ENCODE data around the gene NOS2. TPM values are rescaled to one million over a fixed set of nuclear protein-coding genes. Genes with fewer than 3 reads are reported as not detected.

The NOS2 gene
- total RNA-seq, 1 experiment from 2014 or later = not detected

DNA sequence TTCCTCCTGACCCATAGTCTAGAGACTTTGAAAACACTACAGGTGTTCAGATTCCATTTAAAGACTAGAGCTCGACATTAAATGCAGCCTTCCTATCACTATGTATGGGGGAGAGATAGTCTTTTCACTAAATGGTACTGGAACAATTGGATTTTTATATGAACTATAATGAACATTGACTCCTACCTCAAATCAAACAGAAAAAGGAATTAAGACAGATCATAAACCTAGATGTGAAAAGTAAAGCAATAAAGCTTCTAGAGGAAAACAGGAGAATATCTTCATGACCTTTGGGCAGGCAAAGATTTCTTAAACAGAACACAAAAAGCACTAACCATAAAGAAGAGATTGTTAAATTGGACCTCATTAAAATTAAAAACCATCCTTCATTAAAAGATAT is 18.8 kb upstream of the NOS2 start:
- no peak for DNase-seq (ENCODE audit: low spot score)

DNA sequence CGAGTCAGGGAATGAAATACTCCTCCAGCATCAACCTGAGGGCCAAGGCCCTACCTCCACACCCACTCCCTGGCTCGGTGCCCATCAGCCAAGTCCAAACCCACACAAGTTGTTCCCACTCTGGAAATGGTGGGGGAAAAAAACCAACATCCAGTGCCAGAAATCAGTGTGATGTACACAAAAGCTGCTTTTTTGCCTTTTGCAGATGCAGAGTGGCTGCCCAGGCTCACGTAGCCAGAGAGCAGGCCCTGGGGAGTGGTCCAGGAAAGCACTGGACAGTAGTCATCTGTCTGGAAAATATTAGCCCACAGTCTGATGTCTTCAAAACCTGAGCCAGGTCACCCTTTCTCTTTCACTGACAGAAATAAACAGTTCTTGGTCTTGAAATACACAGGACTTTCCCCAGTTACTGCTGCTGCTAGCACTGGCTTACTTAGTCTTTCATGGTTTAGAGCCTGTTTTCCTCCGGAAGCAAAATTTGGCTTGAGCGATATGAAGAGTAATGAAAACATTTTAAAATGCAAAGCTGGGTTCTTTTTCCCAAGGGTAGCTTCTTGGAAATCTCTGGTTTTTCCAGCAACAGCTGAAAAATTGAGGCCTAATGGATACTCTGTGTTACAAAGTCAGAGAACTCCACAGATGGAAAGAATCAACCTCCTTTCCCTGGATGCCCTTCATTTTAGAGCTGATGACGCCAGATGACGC is 18.2 kb upstream of the NOS2 start:
- DNase-seq (ENCODE audit: low spot score) = no peak

DNA sequence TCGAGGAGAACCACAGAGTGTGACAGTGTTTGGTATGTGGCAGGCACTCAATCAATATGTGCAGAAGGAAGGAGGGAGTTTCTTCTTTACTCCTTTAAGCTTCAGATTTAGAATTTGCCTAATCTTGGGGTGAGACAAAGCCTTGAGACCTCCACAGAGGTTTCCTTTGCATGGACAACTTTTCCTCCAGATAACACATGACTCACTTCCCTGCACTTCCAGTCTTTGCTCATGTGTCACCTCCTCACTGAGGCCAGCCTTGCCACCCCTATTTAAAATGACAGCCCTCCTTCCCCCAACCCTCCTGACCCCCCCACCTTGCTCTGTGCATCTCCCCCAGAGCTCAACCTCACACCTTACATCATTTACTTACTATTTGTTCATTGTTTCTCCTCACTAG is 17.4 kb upstream of the NOS2 start:
- DNase-seq (ENCODE audit: low spot score) = no peak

DNA sequence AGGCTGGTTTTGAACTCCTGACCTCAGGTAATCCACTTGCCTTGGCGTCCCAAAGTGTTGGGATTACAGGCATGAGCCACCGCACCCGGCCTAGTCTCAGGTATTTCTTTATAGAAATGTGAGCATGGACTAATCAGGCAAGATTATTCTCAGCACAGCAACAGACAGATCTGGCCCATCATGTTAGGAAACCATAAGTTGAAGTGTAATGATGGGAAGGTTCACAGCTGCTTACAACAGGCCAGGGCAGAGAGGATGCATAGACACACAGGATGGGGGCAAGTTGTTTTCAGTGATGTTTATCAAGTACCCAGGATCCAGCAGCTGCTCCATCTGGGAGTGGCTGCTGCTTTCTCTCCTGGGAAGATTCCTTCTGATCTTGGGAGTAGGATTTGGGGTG is 16.6 kb upstream of the NOS2 start:
- DNase-seq (ENCODE audit: low spot score) = no peak

DNA sequence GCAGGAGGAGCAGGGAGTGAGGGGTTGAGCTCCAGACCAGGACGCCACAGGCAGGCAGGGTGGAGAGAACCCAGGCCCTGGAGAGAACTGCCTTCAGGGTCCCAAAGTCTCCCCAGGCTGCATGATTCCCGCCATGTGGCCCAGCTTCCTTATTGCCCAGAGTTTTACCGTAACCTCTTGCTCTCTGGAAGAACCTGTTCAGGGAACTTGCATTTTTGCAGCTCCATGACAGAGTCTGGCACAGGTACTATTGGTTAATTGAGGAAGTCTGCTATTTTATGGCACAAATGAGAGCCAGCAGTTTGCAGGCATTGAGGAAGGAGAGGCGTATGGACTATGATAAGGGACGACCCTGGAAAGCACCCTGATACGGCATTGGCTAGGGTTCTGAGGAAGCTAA is 11.6 kb upstream of the NOS2 start:
- no peak for DNase-seq (ENCODE audit: low spot score)

DNA sequence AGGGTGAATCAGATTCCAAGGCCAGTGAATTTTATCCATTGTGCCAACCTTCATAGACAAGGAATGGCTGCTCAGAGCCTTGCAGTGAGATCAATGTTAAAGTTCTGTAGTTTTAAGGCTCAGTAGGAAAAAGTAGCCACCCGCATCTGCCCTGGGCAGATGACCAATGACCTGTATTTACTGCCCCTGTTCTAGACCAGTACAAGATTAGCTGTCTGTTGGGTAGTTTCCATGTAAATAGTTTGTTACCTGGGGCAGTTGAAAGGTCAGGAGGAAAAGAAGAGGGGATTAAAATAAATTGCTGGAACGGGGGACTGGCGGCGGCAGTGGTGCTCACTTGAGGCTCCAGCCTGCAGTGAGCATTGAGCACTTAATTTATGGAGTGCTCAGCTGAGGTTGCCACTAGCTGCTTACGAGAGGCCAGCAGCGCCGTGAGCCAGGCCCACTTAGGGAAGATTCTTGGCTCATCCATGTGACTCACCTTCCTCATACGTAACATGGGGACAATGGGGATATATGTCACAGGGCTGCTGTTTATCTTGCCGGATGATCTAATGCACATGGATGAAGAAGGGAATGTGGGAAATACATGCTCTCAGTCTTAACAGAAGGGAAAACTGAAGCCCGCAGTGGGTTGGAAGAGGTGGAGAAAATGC is 10.7 kb upstream of the NOS2 start:
- no peak for DNase-seq (ENCODE audit: low spot score)

DNA sequence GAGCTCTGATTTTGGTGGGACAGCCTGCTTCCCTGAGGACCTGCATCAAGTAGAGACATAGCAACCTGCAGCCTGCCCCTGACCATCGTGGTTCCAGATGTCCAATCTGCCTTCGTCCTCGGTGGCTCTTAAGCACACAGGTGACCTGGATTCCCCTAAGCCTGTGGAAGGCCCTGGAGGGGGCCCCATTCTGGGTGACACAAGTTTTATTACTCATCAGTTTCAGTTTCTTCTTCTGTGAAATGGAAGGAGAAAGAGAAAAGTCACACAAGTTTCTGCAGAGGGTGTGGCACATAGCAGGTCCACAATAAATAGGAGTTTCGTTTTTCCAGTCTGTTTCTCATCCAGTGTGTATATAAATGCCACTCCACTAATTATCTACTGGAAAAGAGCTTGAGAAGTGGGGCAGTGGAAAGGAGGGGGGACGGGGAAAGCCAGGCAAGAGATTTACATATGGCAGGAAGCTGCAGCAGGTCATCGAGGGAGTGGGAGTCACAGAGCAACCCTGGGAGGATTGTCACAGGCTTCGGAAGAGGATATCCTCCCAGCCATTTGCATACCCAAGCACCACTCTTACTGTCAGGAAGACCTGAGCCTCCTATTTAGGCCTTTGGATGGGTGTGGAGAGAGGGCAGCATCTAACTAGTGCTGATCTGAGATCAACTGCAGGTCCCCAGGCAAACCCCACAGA is 10.0 kb upstream of the NOS2 start:
- no peak for DNase-seq (ENCODE audit: low spot score)

DNA sequence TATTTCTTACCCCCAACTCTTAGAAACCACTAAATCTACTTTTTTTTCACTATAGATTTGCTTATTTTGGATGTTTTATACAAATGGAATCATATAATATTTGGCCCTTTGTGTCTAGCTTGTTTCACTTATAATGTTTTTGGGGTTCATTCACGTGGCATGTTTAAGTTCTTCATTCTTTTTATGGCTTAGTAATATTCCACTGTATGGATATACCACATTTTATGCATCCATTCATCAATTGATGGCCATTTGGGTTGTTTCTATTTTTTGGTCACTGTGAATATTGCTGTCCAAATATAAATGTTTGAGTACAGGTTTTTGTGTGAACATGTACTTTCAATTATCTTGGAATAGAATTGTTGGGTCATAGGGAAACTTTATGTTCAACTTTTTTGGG is 9.2 kb upstream of the NOS2 start:
- DNase-seq (ENCODE audit: low spot score) = no peak

DNA sequence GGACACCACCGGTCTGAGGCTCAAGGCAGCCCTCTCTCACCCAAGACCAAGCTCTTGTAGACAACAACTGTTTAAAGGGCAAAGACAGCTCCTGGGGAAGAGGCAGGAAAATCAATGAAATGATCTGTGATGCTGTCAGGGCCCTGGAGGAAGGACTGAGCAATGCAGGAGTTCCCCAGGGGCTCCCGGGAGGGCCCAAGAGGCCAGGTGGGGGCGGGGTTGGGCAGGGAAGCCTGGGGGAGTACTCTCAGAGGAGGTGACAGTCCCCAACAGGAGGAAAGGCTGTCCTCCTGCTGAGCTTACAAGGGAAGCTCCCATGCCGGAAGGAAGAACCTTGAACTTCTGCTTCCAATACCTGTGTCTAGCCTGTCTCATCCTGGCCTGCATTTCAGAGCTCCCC is 8.3 kb upstream of the NOS2 start:
- DNase-seq (ENCODE audit: low spot score) = no peak

DNA sequence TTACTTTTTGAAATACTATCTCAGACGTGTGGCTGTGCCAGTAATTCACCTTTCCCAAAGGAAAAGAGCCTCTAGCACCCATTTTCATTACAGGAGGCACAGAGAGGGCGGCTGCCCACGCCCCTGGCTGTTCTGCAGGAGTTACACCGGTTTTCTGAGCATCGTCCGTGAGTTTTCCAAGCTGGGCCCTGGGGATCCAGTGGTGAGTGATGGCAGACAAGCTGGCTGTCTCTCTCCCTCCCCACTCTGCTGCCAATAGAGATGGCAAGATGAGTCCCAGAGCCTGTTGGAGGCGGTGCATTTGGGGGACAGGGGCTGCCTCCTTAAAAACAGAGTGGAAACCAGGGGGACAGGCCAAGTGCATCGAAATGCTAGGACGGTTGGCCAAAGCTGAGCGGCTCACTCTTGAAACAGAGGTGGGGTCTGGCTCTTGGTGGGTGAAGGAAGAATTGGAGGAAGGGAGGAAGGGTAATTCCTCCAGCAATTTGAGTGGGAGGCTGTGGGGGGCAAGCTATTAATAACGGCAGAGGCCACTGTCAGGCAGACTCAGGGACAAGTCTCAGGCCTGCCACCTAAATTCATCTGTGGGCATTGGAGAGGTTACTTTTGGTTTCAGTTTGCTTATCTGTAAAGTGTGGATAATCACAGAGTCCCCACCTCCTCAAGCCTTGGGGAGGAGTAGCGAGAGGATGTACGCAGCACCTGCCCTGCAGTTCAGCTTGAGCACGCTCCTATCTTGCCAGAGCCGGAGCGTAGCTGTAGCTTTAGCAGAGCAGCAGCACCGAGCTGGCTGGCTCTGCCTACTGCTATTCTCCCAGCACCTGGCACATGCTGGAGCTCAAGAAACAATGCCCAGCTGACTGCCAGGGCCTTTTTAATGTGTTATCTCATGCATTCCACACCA is 7.5 kb upstream of the NOS2 start:
- peak; percentile 46 for DNase-seq (ENCODE audit: low spot score)

DNA sequence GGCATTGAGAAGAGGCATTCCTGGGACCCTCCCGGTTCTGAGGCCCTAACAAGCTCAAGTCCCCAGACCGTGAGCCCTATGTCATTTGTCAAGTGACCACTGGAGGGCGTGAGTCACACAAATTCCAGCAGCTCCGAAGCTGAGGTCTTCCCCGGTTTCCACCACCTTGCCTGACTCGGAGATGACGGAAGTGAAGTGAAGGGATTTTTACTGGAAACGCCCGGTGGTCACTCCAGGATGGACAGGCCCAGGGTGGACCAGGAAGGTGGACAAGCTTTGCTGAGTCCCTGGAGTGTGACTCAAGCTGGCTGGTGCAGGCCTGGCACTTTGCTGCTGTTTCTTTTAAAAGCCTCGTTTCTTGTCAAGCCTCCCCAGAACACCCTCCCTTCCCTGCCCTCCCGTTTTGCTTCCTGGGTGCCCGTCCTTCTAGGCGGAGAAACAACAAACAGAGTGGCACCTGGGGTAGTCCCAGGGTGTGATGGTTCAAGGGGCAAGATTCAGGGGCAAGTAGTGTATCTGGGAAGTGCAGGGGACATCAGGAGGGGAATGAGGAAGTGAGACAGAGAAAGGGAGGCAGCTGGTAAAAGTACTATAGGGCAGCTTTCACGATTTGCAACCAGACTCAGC is 5.3 kb upstream of the NOS2 start:
- peak; percentile 86 for DNase-seq (ENCODE audit: low spot score)

DNA sequence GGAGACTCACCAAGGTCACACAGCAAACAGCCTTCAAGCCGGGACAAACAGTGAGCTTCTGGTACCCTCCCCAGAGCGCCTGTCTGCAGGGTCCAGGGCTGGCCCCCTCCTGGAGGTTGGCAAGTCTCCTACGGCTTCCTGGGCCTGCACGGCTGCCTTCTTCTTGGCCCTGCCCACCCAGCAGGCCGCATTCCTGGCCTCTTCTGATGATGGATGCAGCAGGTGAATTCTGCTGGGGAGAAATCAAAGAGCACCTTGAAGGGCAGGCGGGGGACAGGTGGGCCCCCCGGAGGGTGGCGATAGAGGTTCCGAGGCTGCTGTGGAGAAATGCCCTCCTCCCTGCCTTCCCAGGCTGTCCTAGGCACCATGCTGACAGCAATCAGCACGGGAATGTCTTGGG is 3.8 kb upstream of the NOS2 start:
- no peak for DNase-seq (ENCODE audit: low spot score)

DNA sequence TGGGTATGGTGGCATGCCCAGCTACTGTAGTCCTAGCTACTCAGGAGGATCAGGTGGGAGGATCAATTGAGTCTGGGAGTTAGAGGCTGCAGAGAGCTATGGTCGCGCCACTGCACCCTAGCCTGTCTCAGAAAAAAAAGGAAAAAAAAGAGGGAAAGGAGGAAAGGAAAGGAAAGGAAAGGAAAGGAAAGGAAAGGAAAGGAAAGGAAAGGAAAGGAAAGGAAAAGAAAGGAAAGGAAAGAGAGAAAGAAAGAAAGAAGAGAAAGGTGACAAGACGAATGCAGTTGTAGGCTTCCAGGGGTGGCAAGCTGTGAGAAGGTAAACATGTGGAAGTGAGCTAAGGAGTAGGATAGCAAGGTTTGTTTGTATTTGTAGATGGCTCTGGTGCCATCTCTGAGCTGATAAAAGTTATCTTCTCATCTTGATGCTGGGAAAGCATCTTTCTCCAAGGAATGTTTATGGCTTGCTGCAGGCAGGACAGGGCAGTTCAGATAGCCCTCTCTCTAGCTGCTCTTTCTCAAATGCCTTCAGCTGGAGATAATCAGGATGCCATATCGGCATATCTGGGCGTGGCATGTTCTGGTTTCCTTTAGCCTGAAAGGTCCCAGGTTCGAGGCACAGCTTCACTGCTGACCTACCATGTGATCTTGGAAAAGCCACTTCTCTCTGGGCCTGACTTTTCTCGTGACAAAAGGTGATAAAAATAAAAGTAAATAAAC is 2.8 kb upstream of the NOS2 start:
- no peak for DNase-seq (ENCODE audit: low spot score)

DNA sequence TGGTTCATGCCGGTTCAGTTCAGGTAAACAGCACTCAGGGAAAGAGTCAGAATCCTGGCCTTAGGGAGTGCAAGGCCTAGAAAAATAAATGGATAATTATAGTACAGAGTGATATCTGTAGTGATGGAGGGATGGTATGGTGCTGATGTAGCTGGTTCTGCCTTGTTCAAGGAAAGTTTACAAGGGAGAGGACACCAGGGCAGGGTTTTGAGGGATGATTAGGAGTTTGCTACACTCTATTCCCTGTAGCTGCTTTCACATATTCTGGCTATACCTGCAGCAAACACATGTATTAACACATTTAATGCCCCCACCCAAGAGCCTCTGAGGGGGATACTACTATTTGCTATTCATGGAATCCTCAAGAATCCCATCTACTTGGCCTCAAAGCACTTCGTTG is 1.7 kb upstream of the NOS2 start:
- DNase-seq (ENCODE audit: low spot score) = no peak

DNA sequence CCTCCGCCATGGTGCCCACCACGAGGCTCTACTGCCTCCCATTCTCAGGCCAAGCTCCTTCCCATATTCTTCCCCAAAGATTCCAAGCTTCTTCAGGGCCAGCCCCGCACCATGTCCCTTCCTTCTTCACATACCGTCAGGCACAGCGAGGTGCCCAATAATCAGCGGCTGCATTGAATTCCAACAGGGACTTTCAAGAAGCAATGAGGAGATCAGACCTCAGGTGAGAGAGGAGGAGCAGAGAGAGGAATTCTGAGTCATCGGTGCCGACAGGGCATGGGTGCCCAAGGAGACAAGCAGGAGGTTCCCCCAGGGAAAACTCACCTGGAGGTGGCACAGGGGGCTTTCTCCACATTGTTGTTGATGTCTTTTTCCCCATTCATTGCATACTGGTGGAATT is 2.0 kb downstream of the NOS2 start:
- DNase-seq (ENCODE audit: low spot score) = no peak

DNA sequence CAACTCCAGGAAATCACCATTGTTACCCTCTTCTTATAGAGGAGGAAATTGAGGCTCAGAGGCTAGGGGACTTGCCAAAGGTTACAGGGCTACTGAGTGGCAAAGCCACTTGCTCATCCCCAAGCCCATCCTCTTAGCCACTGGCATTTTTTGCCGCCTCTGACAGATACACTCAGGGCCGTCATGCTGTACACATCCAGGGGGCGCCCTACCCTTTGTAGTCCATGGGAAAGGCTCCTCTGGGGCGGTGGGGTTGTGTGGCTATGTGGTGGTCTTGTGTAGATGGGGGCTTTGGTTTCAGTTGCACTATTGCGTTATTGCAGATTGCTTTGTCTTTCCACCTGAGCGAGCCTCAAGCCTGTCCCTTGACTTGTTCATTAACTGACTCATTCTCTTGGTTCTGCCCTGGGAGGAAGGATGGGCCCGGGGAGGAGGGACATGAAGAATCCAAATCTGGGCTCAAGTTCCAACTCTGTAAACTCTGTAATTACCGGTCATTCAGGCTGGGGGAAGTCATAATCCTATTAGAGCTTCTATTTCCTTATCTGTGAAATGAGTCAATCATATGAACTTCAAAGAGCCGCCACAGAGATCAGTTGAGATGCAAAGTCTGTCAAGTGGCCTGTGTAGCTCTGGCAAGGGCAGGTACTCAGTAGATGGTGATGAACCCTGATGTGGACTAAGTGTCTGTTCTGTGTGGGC is 2.8 kb downstream of the NOS2 start:
- DNase-seq (ENCODE audit: low spot score) = no peak

DNA sequence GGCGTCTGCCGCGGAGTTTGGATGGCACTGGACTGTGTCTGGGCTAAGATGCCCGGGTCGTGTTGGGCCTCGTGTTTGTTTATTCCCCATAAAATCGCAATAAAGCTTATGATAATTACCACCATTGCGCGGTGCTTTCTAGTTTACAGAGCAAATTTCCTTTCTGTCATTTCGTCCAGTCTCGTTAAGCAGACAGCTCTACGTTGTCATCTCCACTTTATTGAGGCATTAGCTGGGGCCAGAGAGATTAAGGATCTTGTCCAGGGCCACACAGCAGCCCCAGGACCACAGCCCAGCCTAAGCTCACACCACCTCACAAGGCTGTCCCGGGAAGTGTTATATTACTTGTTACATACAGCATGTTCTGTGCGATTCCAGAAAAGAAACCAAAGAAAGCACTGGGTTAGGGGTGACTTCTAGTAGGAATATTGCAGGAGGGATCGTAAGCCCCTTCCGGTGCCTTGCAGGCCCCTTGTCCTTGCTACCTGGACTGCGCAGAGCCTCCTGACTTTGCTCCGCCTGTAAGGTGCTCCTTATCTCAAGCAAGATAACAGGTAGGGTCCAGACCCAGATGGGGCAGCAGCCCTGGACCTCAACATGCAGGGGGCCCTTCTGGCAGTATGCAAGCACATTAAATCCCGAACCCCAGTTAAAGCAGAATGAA is 6.3 kb downstream of the NOS2 start:
- no peak for DNase-seq (ENCODE audit: low spot score)

DNA sequence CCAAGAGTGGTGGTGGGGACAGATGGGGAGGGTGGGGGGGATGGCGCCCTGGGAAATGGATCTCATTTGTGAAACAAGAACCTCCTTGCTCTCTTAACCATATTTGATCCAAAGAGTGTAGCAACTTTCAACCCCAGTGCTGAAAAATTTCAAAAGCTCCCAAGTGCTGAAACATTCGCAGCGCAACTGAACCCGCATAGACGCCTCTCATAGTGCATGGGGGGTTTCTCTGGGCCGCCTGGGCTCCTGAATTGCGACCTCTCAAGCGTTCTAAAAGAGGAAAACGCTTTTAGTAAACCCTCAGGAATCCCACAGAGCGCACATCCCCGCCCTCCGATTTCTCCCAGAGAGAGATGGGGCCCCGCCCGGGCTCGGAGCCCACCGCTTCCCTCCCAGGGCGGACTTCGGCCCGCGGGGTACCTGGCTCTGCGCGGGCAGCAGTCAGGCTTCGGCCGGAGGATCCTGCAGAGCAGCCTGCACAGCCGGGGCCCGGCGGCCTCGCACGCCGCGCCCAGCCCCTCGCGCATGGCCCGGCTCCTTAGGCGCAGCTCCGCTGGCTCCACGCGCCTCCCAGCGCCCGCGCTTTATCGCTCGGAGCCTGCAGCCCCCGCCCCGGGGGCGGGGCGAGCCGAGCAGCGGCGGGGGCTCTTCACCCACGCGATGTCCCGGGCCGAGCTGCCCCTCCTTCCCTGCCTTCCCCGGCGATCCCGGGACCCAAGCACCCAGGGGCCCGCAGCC is 7.0 kb downstream of the NOS2 start:
- DNase-seq (ENCODE audit: low spot score) = no peak

DNA sequence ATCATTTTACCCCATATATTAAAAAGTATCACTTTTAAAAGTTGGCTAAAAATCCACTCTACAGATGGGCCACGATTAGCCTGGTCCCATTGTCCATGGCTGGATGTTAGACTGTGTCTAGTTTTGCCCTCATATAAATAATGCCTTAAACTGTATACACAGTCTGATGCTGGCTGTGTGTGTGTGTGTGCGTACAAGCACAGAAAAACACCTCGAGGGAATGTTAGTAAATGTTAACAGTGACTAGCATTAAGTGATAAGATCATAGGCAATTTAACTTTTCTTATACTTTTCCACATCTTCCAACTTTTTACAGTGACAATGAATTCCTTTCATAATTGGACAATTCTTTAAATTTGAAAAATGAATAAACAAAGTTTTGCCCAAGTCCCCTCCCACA is 8.2 kb downstream of the NOS2 start:
- no peak for DNase-seq (ENCODE audit: low spot score)
